Fibroblast of lung (primary cell): Measurements from ENCODE around the gene NUP58. TPM values are rescaled to one million over a fixed set of nuclear protein-coding genes. Genes with fewer than 3 reads are reported as not detected.

Source experiments
- DNase-seq, 2 donors: peaks; one replicate each; pipeline versions ENCODE4 v3.0.0 to v3.0.0-alpha.2; 2010; ENCODE audit warnings: low read depth in 2 of 2
- H2AFZ ChIP-seq: 2 replicates; pipeline ENCODE4 v1.5.1; 2012; ENCODE audit warnings: low read length, control low read depth, inconsistent platforms
- H3K27ac ChIP-seq: 2 replicates; pipeline ENCODE4 v1.5.1; 2011; ENCODE audit warnings: low read length, control low read depth; ENCODE audit not compliant: insufficient read depth
- H3K27me3 ChIP-seq: 2 replicates; pipeline ENCODE4 v1.5.1; 2011; ENCODE audit warnings: mild to moderate bottlenecking, low read length; ENCODE audit not compliant: control insufficient read depth, insufficient read depth
- H3K36me3 ChIP-seq: 2 replicates; pipeline ENCODE4 v1.5.1; 2011; ENCODE audit warnings: low read length; ENCODE audit not compliant: control insufficient read depth, insufficient read depth
- H3K4me1 ChIP-seq: 2 replicates; pipeline ENCODE4 v1.5.1; 2011; ENCODE audit warnings: low read length; ENCODE audit not compliant: control insufficient read depth, insufficient read depth; ENCODE audit errors: extremely low read depth
- H3K4me2 ChIP-seq: 2 replicates; pipeline ENCODE4 v1.5.1; 2011; ENCODE audit warnings: low read length, control low read depth; ENCODE audit not compliant: insufficient read depth; ENCODE audit errors: extremely low read depth
- H3K4me3 ChIP-seq, 4 experiments: fragments of 200-600 bp in 1 of 4; sonication (generic) in 1 of 4; replicated peaks in 1 of 4; 2 replicates each; pipeline ENCODE4 v1.5.1; 2011 to 2016; ENCODE audit warnings: low read length in 4 of 4, low read depth in 3 of 4, mild to moderate bottlenecking in 3 of 4, control low read depth in 2 of 4, inconsistent platforms in 1 of 4, mixed read lengths in 1 of 4; ENCODE audit not compliant: insufficient read depth in 1 of 4; ENCODE audit errors: control extremely low read depth in 1 of 4
- H3K79me2 ChIP-seq: 2 replicates; pipeline ENCODE4 v1.5.1; 2012; ENCODE audit warnings: mild to moderate bottlenecking, low read length, inconsistent platforms; ENCODE audit not compliant: control insufficient read depth, insufficient read depth
- H3K9ac ChIP-seq: 2 replicates; pipeline ENCODE4 v1.5.1; 2011; ENCODE audit warnings: mild to moderate bottlenecking, low read length, control low read depth; ENCODE audit not compliant: insufficient read depth
- H3K9me3 ChIP-seq: 2 replicates; pipeline ENCODE4 v1.5.1; 2012; ENCODE audit warnings: low read depth, low read length; ENCODE audit not compliant: control insufficient read depth, insufficient read depth
- H4K20me1 ChIP-seq: 2 replicates; pipeline ENCODE4 v1.5.1; 2011; ENCODE audit warnings: low read length; ENCODE audit not compliant: control insufficient read depth, insufficient read depth; ENCODE audit errors: extremely low read depth
- EZH2 ChIP-seq: IDR thresholded peaks from 2 replicates; pipeline ENCODE4 v1.5.1; 2012; ENCODE audit warnings: low read length, control low read depth, mild to moderate bottlenecking; ENCODE audit errors: missing control alignments
- polyA plus RNA-seq, 2 donors: library from polyadenylated mRNA; depleted of rRNA in 1 of 2; stranded (reverse) in 1 of 2; unstranded in 1 of 2; fragments of >200 nt; gene quantifications; 2 replicates each; pipeline ENCODE4 v1.2.1, GENCODE V29; 2011 to 2012; ENCODE audit warnings: missing spikeins in 1 of 2
- total RNA-seq: library from RNA; depleted of rRNA; stranded (reverse); fragments of >200 nt; gene quantifications from 2 replicates; pipeline ENCODE4 v1.2.1, GENCODE V29; 2014
- TF ChIP-seq, protein P1 (sequence below), 2 donors: IDR thresholded peaks in 1 of 2; conservative IDR thresholded peaks in 1 of 2; 1 replicate in 1 of 2; 2 replicates in 1 of 2; pipeline ENCODE4 v1.5.1; 2011 to 2012; ENCODE audit warnings: low read length in 2 of 2, control low read depth in 1 of 2, inconsistent platforms in 1 of 2, low read depth in 1 of 2, mild to moderate bottlenecking in 1 of 2

Gene NUP58
- total and polyA plus RNA-seq, 2 donors (not counting 1 experiment from before 2014, with no cell fraction given), result 39.3 to 57.6 TPM

DNA sequence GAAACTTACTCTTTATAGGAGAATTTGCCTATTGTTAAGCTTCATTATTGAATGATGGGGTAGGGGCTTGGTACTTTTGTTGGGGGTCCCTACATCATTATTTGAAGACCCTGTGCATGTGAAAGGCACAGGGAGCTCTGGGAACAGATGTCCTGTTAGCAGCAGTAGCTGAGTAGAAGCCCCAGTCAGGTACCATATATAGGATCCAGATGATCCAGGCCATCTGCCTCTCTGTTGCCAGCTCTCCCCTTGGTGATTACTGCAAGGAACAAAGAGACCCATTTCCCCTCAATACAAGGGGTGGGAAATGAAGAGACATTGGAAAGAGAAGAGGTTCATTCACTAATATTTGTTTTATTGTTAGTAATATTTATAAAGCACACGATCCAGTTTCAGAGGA lies 9.7 kb upstream of the NUP58 start:
- H3K79me2 ChIP-seq, result peaks cover 6% of the 10 kb centered on the region
- H3K36me3 ChIP-seq, result no peaks in the 10 kb centered on the region
- H4K20me1 ChIP-seq, result no peaks in the 10 kb centered on the region
- peaks cover 11% of the 10 kb centered on the region for H3K27me3 ChIP-seq
- H2AFZ ChIP-seq, result no peak overlapping the region
- H3K4me1 ChIP-seq, result no peaks in the 10 kb centered on the region
- TF ChIP-seq, protein P1, sequence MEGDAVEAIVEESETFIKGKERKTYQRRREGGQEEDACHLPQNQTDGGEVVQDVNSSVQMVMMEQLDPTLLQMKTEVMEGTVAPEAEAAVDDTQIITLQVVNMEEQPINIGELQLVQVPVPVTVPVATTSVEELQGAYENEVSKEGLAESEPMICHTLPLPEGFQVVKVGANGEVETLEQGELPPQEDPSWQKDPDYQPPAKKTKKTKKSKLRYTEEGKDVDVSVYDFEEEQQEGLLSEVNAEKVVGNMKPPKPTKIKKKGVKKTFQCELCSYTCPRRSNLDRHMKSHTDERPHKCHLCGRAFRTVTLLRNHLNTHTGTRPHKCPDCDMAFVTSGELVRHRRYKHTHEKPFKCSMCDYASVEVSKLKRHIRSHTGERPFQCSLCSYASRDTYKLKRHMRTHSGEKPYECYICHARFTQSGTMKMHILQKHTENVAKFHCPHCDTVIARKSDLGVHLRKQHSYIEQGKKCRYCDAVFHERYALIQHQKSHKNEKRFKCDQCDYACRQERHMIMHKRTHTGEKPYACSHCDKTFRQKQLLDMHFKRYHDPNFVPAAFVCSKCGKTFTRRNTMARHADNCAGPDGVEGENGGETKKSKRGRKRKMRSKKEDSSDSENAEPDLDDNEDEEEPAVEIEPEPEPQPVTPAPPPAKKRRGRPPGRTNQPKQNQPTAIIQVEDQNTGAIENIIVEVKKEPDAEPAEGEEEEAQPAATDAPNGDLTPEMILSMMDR (conservative IDR thresholded peaks at IDR 0.05 in 1 of 2, IDR thresholded peaks at IDR 0.05 in 1 of 2; ENCODE audit: low read depth in 1 of 2, low read length in 2 of 2), result no peak
- no peak for TF ChIP-seq EZH2
- H3K4me3 ChIP-seq, result no peak overlapping the region
- H3K9ac ChIP-seq, result no peak overlapping the region
- no peak for DNase-seq
- H3K27ac ChIP-seq, result no peak overlapping the region
- no peaks in the 10 kb centered on the region for H3K9me3 ChIP-seq
- no peak overlapping the region for H3K4me2 ChIP-seq

DNA sequence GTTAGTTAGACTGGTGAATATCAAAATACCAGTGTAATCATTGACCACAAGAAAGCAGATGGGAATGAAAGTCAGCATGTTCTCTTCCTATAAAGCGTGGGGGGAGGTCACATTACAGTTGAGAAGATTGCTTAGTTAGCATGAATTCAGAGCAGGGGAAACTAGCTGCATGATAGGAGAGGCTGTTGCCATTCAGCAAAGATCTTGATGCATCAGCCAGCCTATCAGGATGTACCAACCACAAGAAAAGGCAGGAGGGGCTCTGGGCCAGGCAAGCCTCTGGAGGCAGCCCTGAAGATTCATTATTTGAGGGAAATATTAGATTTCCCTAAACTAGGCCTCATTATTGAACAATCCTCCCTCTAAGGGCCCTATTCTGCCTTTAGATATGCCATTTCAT lies 9.1 kb upstream of the NUP58 start:
- Histone ChIP-seq H3K4me2 (no peak overlapping the region), H2AFZ (no peak overlapping the region), H3K4me3 (no peak overlapping the region), H3K4me1 (no peaks in the 10 kb centered on the region), H3K9ac (no peak overlapping the region), H3K79me2 (no peaks in the 10 kb centered on the region), H3K36me3 (no peaks in the 10 kb centered on the region), H3K27ac (no peak overlapping the region), H3K27me3 (peaks cover 11% of the 10 kb centered on the region), H4K20me1 (no peaks in the 10 kb centered on the region), H3K9me3 (no peaks in the 10 kb centered on the region)
- no peak for TF ChIP-seq EZH2
- TF ChIP-seq, protein P1 (conservative IDR thresholded peaks at IDR 0.05 in 1 of 2, IDR thresholded peaks at IDR 0.05 in 1 of 2; ENCODE audit: low read depth in 1 of 2, low read length in 2 of 2), result no peak
- peak; percentile 19 to 27 for DNase-seq

GRCh38 chr13:25295228-25295627 lies 6.2 kb upstream of the NUP58 start:
- DNase-seq, result peak in 1 of 2 donors; percentile 41
- no peaks in the 10 kb centered on the region for H4K20me1 ChIP-seq
- H3K4me2 ChIP-seq, result no peak overlapping the region
- H3K4me1 ChIP-seq, result no peaks in the 10 kb centered on the region
- no peak overlapping the region for H3K4me3 ChIP-seq
- no peak overlapping the region for H3K27ac ChIP-seq
- no peaks in the 10 kb centered on the region for H3K36me3 ChIP-seq
- no peak for TF ChIP-seq EZH2
- TF ChIP-seq, protein P1 (conservative IDR thresholded peaks at IDR 0.05 in 1 of 2, IDR thresholded peaks at IDR 0.05 in 1 of 2; ENCODE audit: low read depth in 1 of 2, low read length in 2 of 2), result no peak
- no peak overlapping the region for H3K9ac ChIP-seq
- no peaks in the 10 kb centered on the region for H3K79me2 ChIP-seq
- no peak overlapping the region for H2AFZ ChIP-seq
- peaks cover 11% of the 10 kb centered on the region for H3K27me3 ChIP-seq
- no peaks in the 10 kb centered on the region for H3K9me3 ChIP-seq
